HG02943 (cell line): ENCODE data around the gene TRIM54.
"Not testable (repeated sequence)": the region's sequence is repeated elsewhere in the genome, so short reads cannot be mapped to it uniquely, and the experiment has no call there.

ENCODE experiments used
- ATAC-seq: cut with Tn5 transposase; IDR thresholded peaks from one replicate; pipeline ENCODE4 v1.9.1; 2021; ENCODE audit warnings: mild to moderate bottlenecking, low read depth, moderate library complexity; ENCODE audit not compliant: unreplicated experiment

The TRIM54 gene

GRCh38 chr2:27353386-27353761 is 71.1 kb downstream of the TRIM54 start:
- ATAC-seq, result not testable (repeated sequence)

GRCh38 chr2:27353762-27354596 is 71.8 kb downstream of the TRIM54 start:
- ATAC-seq, result no peak

- no peak for ATAC-seq
Observed at GRCh38 chr2:27354597-27354927, 72.3 kb downstream of the TRIM54 start.

- ATAC-seq, result peak; percentile 34
Observed at GRCh38 chr2:27356056-27356381, 73.8 kb downstream of the TRIM54 start.

GRCh38 chr2:27356382-27357181 is 74.4 kb downstream of the TRIM54 start, which contains the start of gene GTF3C2:
GTF3C2 (minus strand) TSS chr2:27356764; CDS start chr2:27343554, 13,210 bp downstream.
- peak; percentile 75 for ATAC-seq
